GM19467 (cell line): ENCODE results near the gene EGFL7.

Experiments
- ATAC-seq: cut with Tn5 transposase; IDR thresholded peaks from one replicate; pipeline ENCODE4 v1.9.1; 2021; ENCODE audit warnings: mild to moderate bottlenecking, moderate library complexity; ENCODE audit not compliant: unreplicated experiment

The EGFL7 gene

DNA sequence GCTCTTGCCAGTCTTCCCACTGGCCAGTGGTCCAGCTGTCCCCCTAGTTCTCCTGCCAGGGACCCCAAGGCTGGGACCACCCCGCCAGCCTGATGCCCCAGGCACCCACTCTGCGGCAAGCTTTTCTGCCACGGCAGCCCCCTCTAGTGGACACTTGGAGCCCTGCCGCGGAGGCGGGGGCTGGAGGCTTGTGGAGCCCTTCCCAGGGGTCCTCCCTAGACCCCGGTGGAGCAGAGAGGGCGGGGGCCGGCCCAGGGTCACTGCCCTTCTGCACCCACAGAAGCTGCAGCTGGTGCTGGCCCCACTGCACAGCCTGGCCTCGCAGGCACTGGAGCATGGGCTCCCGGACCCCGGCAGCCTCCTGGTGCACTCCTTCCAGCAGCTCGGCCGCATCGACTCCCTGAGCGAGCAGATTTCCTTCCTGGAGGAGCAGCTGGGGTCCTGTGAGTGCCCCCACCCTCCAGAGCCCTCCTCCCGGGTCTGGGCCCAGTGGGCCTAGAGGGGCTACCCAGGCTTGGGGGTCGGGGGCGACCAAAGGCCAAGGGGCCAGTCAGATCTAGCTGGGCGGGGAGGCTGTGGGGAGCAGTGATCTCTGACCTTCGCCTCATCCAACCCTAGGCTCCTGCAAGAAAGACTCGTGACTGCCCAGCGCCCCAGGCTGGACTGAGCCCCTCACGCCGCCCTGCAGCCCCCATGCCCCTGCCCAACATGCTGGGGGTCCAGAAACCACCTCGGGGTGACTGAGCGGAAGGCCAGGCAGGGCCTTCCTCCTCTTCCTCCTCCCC, 9.1 kb downstream of the EGFL7 start:
- no peak for ATAC-seq

DNA sequence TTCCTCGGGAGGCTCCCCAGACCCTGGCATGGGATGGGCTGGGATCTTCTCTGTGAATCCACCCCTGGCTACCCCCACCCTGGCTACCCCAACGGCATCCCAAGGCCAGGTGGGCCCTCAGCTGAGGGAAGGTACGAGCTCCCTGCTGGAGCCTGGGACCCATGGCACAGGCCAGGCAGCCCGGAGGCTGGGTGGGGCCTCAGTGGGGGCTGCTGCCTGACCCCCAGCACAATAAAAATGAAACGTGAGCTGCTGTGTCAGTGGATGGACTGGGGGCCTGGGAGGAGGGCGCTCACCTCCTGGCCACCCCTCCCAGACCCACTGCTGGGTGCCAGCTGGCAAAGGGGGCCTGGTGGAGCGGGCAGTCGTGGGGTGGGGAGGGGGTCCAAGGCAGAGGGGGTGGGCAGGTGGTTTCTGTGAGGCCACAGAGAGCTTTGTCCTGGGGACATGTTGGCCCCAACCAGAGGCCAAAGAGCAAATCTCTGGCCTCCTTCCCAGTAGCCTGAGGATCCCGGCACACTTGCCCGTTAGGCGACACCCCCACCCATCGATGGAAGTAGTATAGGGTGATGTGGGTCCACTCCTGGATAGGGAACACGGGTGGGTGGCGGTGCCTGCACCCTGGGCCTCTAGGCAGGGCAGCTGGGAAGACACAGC, 9.8 kb downstream of the EGFL7 start:
- no peak for ATAC-seq

DNA sequence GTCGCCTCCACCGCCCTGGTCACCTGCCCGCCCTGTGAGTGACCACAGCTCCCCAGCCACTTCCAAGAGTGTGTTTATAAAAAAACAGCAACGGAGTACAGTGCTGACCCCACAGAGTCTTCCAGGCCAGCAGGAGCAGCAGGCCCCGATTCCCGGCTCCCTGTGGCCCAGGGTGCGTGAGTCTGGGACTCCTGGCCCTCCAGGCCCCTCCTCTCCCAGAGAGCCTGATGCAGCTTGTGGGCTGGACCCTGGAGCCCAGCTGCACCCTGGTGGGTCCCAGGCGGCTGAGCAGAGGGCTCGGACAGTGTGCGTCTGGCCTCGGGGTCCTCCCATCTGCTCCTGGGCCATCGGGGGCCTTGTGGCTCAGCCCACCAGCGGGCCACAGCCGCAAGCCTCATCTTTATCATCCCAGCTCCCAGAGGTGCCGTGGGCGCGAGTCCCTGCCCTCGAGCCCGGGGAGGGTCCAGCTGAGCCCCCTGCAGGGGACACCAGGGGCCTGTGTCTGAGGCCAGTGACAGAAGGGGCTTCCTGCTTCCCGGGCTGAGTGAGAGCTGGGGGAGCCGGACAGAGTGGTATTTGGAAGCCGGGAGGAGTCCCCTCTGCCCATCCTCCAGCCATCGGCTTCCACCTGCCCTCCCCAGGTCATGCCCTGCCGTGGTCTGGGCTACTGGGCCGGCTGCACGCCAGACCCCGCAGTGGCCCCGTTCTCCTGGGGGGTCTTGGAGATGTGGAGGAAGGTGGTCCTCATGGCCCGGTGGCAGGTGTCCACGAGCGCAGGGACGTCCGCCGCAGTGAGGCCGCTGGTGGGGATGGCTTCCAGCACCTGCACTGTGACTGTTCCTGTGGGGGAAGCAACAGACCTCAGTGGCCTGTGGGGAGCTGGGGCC, 10.6 kb downstream of the EGFL7 start:
- ATAC-seq: no peak

DNA sequence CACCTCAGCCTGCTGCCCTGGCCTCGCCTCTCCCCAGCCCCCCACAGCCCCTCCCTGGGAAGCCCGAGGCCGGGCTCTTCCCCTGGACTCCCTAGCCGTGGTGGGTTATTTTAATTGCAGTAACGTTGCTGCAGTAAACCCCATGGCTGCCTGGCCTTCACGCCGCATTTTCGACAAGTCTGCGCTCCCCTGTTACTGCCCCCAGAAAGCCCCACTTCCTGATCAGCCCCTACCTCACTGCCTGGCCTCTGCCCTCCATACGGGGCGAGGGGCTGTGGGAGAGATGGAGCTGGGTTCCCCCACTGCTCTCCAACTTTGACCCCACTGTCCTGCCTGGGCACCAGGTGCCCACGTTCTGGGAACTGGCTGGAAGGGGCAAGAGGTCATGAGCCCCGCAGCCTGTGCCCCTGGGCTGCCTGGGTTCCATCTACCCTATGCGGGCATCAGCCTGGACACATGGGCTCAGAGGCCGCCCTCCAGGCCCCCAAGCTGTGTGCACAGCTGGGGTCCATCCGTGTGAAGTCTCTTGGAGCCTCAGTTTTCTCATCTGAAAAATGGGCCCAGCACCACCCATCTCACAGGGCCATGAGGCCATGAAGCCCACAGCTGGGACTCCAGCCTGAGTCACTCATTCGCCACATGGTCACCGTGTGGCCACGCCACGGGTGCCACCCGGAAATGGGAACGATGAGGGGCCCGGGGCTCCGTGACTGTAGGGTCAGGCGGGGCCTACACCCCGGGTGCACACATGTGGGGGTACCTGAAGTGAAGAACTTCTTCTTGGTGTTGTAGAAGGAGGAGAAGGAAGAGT, 11.5 kb downstream of the EGFL7 start:
- ATAC-seq: no peak

DNA sequence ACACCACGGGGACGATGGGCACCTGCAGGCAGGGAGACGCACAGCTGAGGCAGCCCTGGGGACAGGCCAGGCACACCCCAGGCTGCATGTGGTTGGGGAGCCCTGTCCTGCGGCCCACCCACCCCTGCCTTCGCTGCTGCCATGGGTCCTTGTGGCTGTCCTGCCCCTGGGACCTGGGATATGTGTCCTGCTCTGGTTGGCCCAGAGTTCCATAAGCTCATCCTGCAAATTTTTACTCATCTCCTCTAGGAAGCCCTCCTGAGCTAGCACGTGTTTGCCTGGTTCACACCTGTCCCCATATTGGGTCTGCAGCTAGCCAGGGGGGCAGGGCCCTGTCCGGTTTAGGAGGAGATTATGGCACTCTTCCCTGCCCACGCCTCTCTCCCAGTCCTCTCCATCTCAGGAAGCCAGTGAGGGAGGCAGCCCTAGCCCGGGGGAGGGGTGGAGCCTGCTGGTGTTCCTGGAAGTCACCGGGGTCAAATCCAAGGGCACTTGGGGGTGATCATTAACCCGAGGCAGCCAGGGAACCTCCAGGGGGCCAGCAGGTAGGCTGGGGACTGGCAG, 12.2 kb downstream of the EGFL7 start:
- no peak for ATAC-seq

DNA sequence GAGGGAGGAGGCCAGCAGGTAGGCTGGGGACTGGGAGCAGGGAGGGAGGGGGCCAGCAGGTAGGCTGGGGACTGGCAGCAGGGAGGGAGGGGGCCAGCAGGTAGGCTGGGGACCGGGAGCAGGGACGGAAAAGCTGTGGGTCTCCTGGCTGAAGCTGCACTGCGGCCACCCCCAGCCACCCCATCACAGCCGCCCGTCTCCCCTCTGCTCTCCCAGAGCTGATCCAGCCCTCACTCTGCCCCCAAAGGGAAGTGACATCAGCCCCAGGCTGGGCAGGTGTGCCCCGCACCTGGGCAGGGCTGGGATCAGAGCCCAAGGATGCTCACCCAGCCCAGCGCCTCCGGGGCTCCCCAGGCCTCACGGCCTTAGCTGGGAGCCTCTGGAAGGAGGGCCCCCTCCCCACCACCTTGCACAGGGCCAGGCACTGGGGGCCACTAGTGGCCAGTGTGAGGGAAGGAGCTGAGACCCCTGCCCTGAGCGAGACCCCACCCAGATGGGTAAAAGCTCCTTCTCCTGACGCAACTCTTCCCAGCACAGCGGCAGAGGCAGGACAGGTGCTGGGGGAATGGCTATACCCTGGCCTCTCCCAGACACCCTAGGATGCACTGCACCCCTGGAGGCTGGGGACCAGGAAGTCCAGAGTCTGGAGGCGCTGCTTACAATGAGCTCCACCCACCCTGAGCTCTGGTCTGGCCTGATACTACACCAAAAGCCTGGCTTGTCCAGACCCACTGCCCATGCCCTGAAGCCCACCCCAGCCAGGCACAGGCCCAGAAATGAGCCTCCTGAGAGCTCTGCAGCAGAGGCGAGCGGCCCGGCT, 13.0 kb downstream of the EGFL7 start:
- ATAC-seq: no peak

DNA sequence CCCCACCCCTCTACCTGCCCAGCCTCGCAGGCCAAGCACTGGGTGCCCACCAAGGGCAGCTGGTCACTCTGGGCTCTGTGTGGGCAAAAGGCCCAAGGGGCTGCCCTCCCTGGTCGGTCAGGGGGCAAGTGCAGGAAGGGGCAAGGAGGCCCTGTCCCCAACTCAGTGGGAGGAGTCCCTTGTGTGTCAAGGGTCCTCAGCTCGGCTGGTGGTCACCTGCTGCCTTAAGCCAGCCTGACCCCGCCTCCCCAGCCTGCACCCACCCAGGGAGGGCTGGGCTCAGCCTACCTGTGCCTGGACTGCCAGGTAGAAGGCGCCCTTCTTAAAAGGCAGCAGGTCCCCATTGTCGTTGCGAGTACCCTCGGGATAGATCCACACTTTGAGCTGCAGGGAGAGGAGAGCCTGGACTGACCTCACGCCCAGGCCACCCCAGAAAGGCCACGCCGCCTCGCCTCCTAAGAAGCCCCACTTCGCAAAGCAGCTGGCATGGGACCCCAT, 13.6 kb downstream of the EGFL7 start:
- ATAC-seq: no peak

DNA sequence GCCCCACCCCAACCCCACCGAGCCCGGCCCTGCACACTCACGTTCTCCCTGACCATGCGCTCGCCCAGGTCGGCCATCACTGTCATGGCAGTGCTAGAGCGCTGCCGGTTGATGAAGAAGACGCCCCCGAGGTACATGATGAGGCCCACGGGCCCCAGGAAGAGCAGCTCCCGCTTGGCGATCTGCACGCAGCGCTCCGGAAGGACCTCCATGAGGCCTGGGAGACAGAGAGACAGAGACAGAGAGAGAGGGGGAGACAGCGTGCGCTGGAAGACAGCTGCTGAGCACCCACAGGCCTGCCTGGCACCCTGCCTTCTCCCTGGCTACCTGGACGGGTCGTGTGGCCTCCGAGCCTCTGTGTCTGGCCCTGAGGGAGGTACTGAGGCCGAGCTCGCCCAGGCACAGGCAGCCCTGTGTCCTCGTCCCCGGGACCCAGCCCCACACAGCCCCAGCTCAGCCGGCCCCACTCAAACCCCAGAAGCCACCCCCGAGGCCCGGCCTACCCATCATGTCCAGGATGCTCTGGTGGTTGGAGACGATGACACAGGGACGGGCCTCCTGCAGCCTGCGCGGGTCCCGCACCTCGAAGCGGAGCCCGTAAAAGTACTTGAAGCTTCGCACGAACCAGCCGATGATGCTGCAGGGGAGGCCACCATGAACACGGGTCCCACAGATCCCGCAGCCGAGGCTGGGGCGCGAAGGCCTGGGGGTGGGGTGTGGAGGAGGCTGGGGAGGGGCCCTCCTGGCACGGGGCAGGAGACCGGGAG, 14.4 kb downstream of the EGFL7 start:
- no peak for ATAC-seq

DNA sequence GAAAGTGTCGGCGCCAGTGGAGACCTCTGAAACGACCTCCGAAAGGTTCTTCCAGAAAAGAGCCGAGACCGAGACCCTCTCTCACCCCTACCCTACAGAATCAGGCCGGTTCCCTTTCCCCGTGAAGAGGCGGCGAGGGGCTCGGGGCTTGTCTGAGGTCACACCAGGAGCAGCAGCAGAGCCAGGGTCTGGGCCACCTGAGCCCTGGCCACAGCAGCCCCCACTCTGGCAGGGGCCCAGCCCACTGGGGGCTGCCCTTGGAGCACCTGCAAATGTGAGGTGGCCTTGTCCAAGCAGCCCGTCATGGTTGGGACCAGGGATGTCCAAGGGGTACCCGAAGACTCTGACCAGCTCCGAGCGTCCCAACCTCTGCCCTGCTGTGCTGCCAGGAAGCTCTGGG, 15.3 kb downstream of the EGFL7 start:
- no peak for ATAC-seq

DNA sequence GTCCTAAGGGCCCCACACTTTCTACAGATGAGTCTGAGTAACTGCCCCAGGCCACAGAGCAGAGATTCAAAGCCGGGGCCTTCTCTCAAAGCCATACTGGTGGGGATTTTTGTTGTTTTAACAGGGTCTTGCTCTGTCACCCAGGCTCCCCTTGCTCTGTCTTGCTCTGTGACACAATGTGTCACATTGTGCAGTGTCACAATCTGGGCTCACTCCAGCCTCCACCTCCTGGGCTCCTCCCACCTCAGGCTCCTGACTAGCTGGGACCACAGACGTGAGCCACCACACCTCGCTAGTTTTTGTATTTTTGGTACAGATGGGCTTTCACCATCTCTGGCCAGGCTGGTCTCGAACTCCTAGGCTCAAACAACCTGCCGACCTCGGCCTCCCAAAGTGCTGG, 15.9 kb downstream of the EGFL7 start:
- no peak for ATAC-seq

DNA sequence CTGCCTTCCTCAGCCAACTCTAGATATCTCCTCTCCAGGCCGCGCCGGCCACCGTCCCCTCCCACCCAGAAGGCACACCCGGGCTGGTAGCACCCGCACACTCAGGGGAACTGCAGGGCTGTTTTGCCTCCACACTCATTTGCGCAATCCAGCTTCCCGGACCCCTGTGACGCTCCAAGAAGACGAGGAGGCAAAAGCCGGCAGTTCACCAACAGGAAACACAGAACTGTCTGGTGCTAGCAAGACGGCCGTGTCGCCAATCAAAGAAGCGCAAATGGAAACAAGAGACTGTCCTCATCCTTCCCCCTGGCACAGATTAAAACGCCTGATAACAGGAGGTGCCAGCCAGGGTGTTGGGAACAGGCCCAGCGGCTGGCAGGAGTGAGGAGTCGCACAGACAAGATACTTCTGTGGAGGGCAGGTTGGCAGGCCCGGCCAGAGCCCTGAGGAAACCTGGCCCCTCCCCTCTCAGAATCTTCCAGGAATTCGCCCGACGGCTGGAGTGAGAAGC, 16.8 kb downstream of the EGFL7 start:
- ATAC-seq: no peak

DNA sequence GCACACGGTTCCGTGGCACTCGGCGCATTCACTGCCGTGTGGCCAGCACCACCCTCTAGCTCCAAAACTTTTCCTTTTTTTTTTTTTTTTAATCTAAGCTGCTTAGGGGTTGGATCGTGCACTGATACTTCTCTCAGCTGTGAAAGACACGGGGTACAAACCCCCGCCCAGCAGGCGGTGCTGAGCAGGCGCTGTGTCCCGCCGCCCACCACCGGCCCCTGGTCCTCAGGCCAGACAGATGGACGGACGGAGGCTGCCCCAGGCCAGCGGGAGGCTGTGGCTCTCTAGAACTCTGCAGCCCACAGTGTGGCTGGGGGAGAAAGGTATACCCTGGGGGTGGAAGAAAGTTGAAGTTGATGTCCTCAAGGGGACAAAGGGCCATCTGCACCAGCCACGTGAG, 18.3 kb downstream of the EGFL7 start:
- no peak for ATAC-seq

DNA sequence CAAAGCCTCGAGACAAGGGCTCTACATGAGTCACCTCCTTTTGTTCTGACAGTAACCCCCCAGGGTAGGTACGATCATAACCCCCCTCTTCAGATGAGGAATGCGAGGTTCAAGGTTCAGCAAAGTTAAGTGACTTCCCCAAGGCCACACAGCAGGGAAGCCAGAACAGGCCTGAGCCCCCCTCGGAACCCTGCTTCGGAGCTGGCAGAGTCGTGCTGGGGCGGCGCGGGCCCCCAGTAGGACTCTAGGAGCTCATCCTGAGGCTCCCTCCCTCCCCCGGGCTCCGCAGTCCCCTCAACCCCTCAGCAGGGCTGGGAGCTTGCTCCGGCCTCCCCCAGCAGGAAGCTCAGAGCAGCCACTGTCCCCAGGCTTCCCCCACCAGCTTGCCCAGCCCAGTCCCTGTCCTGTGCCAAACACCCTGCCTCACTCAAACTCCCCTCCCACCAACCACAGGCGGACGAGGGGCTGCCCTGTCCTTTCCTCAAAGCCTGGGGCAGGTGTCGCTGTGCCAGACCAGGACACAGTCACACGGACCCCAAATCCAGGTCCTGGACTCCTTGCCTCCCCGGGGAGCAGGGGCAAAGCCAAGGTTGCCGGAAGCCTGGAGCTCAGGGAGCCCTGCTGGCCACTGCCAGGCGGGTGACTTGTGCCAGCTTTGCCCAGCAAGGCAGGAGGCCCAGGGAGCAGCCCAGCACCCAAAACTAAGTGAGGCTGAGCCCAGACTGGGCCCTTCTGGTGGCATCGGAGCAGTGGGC, 19.4 kb downstream of the EGFL7 start:
- ATAC-seq: no peak

DNA sequence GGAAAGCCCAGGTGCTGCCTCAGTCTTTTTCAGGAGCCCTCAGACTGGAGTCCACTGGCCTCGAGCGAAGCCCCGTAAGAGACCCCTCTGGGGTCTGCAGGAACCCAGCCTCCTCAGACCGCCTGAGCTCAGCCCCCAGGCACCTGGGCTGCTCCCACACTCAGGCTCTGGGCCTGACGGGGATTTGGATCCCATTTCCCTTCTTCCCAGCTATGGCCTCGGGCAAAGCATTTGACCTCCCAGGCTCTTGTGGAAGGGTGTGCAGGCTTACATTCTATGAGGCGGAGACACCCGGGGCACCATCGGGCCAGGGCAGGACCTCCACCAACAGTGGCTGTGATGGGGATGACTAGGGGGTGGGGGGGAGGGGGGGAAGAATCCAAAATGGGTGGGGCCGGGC, 20.0 kb downstream of the EGFL7 start:
- no peak for ATAC-seq

DNA sequence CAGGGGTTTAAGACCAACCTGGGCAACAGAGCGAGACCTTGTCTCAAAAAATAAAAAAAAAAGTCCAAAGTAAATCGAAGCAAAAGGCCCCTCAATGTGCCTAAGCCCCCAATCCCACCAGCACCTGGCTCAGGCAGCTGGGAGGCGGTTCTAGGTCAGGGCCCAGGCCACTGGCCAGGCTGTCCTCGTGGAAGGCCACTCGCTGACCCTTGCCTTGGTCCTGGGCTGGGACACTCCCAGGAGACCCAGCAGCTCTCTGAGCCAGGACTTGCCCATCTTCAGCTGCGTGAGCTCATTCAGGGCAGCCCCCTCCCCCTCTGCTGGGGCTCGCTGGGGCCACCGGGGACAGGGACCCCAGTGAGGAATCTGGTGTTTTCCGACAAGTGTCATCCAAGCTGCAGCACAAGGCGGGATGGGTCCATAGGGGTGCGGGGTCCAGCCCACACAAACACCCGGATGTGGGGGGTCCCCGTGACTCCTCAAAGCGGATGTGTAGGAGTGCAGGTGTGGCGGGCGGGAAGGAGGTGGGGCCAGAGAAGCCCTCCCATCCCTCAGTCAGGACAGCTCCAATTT, 20.5 kb downstream of the EGFL7 start:
- ATAC-seq: no peak

DNA sequence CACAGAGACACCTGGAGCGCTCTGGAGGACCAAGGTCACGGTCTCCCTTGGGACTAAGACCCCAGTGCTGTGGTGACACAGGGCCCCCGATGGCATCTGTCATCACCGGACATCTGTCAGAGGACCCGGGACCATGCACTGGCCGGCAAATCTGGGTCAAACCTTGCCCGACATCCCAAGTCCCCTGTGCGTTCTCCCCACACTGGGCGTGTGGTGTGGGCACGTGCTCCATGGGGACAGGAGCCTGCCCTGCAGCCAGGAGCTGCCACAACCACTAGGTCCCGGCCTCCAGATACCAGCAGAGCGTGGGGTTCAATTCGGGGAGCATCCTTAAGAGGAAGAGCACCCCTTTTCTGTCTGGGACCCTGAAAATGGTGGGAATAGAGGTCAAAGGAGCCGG, 21.0 kb downstream of the EGFL7 start:
- ATAC-seq: no peak

DNA sequence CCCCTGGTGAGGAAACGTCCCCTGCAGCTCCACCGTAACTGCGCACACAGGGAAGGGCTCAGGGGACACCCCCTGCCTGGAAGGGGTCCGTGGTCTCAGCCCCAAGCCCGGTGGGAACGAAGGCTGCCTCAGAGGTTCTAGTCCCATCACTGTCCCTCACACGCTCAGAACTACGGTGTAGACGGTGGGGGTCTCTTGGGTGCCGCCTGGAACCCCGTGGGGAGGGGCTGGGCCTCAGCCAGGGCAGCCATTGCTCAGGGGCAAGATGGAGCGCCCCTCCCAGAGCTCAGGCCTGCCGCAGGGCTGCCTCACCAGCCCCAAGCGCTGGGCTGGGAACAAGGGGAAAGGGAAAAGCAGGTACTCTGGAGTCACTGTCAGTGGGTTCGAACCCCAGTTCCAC, 21.6 kb downstream of the EGFL7 start:
- ATAC-seq: no peak

DNA sequence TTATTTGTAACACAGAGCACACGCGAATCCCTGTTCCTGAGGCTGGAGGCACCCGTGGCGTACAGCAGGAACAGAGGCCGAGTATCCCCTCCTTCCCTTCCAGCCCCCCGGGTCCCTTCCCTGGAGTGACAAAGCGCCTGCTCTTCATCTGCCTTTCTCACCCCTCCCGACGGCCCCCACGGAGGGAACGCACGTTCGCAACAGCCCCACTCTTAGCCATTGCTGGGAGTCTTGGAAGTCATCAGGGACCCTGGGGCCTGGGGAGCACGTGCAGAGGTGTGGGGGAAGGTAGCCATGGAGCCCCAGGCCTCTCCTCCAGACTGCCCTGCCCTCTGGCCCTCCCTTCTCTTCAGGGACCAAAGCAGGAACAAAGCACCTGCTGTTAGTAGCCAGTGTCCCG, 22.1 kb downstream of the EGFL7 start:
- ATAC-seq: no peak
